Activated CD4-positive, CD25-positive, alpha-beta regulatory T cell treated with anti-CD3 and anti-CD28 coated beads, Interleukin-2, amount 50 U/mL, for 24 hours (primary cell): ENCODE data around the gene SPSB4.
A peak's percentile ranks its signal among the peaks of the same experiment; 100 is the strongest.

Source experiments
- ATAC-seq, 2 donors: fragments of 150-1000 bp; cut with Tn5 transposase; one replicate each; pipeline ENCODE4 v1.10.0; 2021; ENCODE audit warnings: mild to moderate bottlenecking in 1 of 2, moderate library complexity in 1 of 2

Gene SPSB4

GRCh38 chr3:141167681-141168080 is 116.5 kb downstream of the SPSB4 start:
- ATAC-seq = no peak

- ATAC-seq = no peak
Observed at GRCh38 chr3:141170678-141171295, 119.6 kb downstream of the SPSB4 start.

DNA sequence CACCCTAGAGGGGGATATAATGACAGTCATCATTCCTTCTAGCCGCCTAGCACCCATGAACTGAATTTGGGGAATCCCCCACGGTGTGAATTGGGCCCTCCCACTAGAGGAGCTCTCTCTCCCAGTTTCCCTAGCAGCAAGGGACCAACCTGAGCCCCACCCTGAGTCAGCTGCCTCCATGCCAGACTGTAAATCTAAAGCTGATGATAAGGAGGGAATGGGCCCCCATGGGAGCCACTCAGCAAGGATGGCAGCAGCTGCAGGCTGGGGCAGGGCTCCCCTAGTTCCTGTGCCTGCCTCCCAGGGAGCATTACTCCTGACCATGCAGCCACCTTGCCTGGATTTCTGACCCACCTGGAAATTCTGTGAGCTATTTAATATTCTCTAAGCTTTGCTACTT is 123.5 kb downstream of the SPSB4 start:
- no peak for ATAC-seq

DNA sequence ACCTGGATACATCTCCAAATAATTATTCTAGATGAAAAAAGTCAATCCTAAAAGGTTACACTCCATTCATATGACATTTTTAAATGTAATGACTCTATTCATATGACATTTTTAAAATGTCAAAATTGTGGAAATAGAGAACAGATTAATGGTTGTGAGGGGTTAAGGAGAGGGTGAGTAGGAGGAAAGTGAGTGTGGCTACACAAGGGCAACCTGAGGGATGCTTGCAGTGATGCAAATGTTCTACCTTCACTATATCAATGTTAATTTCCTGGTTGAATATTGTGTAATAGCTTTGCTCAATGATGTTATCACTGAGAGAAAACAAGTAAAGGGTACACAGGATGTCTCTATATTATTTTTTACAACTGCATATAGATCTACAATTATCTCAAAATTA is 125.6 kb downstream of the SPSB4 start:
- ATAC-seq = no peak

DNA sequence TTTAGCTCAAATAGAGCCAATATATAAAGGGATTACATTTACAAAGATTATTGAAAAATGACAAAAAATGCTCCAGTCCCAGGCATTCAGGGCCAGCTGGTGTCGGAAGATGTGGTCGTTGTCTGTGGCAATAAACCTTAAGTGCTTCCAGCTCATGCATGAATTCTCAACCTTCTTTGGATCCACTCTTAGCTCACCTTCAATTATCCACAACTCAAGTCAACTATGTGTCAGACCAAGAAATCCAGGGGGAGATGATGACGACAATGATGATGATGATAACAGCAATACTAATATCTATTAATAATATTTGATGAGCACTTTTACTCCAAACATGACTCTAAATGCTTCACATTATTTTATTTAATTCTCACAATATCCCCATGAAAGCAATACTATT is 126.9 kb downstream of the SPSB4 start:
- no peak for ATAC-seq

GRCh38 chr3:141178551-141178950 is 127.4 kb downstream of the SPSB4 start:
- no peak for ATAC-seq

GRCh38 chr3:141179983-141180382 is 128.8 kb downstream of the SPSB4 start:
- no peak for ATAC-seq

DNA sequence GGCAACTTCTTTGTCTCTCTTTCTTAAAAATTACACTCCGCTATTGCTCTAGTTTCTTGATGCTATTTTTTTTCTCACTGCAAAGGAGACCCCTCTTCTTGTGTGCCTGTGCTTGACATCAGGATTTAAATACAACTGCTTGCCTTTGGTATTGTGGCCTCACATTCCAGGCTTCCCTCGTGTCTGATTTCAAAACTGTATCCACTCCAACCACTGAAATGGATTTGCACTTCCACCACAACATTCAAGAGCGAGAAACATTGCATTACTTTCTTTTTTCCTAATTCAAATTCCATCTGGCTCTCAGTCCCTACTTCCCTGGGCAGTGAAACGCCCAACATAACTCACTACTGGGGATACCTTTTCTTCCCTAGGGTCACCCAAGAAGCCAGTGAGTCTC is 130.0 kb downstream of the SPSB4 start:
- ATAC-seq = no peak

DNA sequence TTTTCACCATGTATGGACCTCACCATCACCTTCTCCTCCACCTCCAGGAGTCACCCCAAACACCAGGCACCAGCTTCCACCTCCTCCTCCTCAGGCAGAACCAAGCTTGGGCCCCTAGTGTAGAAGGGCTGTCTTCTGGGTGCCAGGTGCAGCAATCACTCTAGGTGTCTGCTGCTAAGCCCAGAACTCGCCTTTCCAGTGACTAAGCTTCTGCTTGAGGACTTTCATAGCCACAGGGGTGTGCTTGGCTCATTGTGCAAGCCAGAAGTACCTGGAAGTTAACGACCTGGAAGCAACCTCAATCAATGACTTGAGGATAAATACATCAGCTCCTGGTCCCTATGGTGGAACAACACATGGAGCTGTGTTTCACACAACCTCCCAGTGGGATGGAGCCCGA is 130.7 kb downstream of the SPSB4 start:
- no peak for ATAC-seq

GRCh38 chr3:141183606-141184005 is 132.5 kb downstream of the SPSB4 start:
- no peak for ATAC-seq

- no peak for ATAC-seq
Observed at GRCh38 chr3:141184430-141184829, 133.3 kb downstream of the SPSB4 start.

DNA sequence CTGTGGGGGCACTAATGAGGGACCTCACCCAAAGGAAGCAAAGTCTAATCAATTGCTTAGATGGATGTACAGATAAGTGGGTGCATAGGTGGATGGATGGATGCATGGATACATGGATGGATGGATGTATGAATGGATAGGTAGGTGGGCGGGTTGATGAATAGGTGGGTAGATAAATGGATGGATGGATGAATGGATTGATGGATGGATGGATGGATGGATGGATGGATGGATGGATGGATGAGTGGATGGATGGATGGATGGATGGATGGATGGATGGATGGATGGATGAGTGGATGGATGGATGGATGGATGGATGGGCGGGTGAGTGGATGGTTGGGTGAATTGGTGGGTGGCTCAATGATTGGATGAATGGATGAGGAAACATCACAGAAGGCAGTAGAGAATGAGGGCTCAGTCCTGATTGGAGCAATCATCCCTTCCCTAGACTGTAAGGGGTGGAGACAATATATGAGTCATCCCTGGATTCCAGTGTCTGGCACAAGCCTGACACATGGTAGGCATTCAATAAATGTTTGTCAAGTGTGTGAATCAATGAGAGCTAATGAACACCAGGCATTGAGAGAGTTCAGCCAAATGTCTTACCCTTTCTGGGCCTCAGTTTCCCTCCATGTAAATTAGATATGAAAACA is 140.1 kb downstream of the SPSB4 start:
- no peak for ATAC-seq

- ATAC-seq = peak; percentile 99 to 100
Observed at GRCh38 chr3:141192345-141192744, 141.2 kb downstream of the SPSB4 start.

DNA sequence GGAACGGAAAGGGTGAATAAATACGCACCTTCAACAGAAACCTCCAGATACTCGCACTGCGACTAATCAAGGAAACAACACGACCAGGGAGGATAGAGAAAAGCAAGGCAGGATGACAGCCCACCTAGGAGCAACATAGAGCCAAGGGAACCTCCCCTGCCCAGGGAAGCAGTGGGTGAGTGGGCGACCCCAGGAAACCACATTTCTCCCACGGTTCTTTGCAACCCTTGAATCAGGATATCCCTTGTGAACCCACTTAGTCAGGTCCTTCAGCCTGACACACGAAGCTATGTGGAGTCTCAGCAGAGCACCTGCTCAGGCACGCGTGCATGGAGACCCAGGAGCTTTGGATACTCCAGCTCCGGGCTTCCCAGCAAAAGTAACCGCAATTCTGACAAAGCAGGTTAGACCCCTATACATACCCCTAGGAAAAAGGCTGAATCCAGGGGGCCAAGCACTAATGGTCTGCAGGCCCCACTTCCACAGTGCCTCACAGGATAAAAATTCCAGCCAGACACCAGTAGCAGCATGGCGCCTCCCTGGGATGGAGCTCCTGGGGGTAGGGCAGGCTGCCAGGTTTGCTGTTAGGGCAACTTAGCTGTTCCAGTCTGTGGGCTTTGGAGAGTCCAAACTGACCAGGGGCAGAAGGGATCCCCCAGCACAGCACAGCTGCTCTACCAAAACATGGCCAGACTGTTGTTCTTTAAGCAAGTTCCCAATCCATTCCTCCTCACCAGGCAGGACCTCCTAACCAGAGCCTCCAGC is 142.1 kb downstream of the SPSB4 start:
- ATAC-seq = no peak
